ENCODE results near the gene TRABD2B. TPM values are rescaled to one million over a fixed set of nuclear protein-coding genes. Genes with fewer than 3 reads are reported as not detected.

The TRABD2B gene
- total RNA-seq, 1 experiment from 2014 or later: 0.05 TPM

DNA sequence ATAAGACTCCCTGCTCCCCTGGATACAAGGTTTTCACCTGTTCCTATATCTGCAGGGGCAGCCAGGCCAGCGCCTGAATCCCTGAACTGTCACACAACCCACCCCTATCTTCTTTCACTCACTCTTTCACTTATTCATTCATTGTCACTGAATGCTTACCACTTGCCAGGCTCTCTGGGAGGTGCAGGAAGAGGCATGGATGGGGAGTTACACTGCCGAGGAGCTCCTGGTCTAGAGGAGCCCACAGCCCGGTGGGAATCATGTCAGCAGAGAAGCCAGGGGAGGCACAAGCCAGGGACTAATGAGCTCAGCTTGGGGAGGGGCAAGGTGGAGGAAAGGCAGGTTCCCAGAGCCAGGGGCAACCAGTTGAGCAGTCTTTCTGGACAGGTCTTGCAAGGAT is 155.8 kb downstream of the TRABD2B start:
- H4K20me1 ChIP-seq (ENCODE audit: insufficient read depth): no peaks in the 10 kb centered on the region
- H3K27me3 ChIP-seq (ENCODE audit: insufficient read depth, low read length): peaks cover 21% of the 10 kb centered on the region; the same call in 1 of the 2 replicates
- no peak overlapping the region for H3K27ac ChIP-seq (ENCODE audit: low read depth, low read length)
- H3K36me3 ChIP-seq (ENCODE audit: control insufficient read depth in 1 of 2, insufficient read depth in 2 of 2, low read length in 2 of 2): no peaks in the 10 kb centered on the region
- no peak overlapping the region for H3K4me3 ChIP-seq (replicated peaks in 1 of 2; ENCODE audit: low read depth in 1 of 2, low read length in 2 of 2)
- H3K79me2 ChIP-seq (ENCODE audit: insufficient read depth, low read length): no peaks in the 10 kb centered on the region
- no peak overlapping the region for H2AFZ ChIP-seq (ENCODE audit: low read depth, low read length, poor library complexity, severe bottlenecking)
- DNase-seq (ENCODE audit: low read depth, low spot score) (no peak), ATAC-seq (no peak)
- no peaks in the 10 kb centered on the region for H3K4me1 ChIP-seq (ENCODE audit: control insufficient read depth in 1 of 2, insufficient read depth in 2 of 2, low read length in 2 of 2)
- H3K9ac ChIP-seq (ENCODE audit: low read length): no peak overlapping the region
- BruUV-seq (replicated peaks): no TSS peak
- ChIA-PET RAD21 (ENCODE audit: low non-redundant PET in 1 of 2, low total read pairs in 2 of 2, uncharacterized antibody in 2 of 2, unreplicated experiment in 2 of 2) (no interaction called here), POLR2A (no interaction called here), CTCF (no interaction called here)
- intact Hi-C loops (cut with micrococcal nuclease): no loop called here
- no peaks in the 10 kb centered on the region for H3K9me3 ChIP-seq (ENCODE audit: control insufficient read depth in 1 of 2, insufficient read depth in 1 of 2, low read depth in 1 of 2, low read length in 2 of 2)
- no peaks in the 10 kb centered on the region for H3K9me2 ChIP-seq (ENCODE audit: insufficient read depth)
- no peak overlapping the region for H3K4me2 ChIP-seq (ENCODE audit: low read length)
- TF ChIP-seq REST (IDR thresholded peaks at IDR 0.05; ENCODE audit: low read depth) (no peak), EZH2phosphoT487 (IDR thresholded peaks at IDR 0.05; ENCODE audit: borderline replicate concordance) (no peak), TCF7L2 (IDR thresholded peaks at IDR 0.05; ENCODE audit: borderline replicate concordance, extremely low read depth, insufficient read depth, insufficient read length) (no peak), EGR1 (IDR thresholded peaks at IDR 0.05; ENCODE audit: low read depth) (no peak), ZNF274 (IDR thresholded peaks at IDR 0.05; ENCODE audit: low read depth, low read length) (no peak), JUND (IDR thresholded peaks at IDR 0.05) (no peak), EZH2 (IDR thresholded peaks at IDR 0.05) (no peak), CBX3 (IDR thresholded peaks at IDR 0.05; ENCODE audit: low read depth) (no peak), RAD21 (IDR thresholded peaks at IDR 0.05; ENCODE audit: low read depth) (no peak), FOSL1 (IDR thresholded peaks at IDR 0.05; ENCODE audit: low read depth) (no peak), POLR2A (IDR thresholded peaks at IDR 0.05; ENCODE audit: borderline replicate concordance, extremely low read depth, insufficient read depth, insufficient read length) (no peak), SIN3A (IDR thresholded peaks at IDR 0.05; ENCODE audit: low read depth) (no peak)
- TF ChIP-seq, protein P1, sequence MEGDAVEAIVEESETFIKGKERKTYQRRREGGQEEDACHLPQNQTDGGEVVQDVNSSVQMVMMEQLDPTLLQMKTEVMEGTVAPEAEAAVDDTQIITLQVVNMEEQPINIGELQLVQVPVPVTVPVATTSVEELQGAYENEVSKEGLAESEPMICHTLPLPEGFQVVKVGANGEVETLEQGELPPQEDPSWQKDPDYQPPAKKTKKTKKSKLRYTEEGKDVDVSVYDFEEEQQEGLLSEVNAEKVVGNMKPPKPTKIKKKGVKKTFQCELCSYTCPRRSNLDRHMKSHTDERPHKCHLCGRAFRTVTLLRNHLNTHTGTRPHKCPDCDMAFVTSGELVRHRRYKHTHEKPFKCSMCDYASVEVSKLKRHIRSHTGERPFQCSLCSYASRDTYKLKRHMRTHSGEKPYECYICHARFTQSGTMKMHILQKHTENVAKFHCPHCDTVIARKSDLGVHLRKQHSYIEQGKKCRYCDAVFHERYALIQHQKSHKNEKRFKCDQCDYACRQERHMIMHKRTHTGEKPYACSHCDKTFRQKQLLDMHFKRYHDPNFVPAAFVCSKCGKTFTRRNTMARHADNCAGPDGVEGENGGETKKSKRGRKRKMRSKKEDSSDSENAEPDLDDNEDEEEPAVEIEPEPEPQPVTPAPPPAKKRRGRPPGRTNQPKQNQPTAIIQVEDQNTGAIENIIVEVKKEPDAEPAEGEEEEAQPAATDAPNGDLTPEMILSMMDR (IDR thresholded peaks at IDR 0.05 in 2 of 3, conservative IDR thresholded peaks at IDR 0.05 in 1 of 3; ENCODE audit: borderline replicate concordance in 1 of 3, insufficient read depth in 1 of 3, low read depth in 2 of 3, low read length in 2 of 3): no peak

Data from HCT116 (cell line).